Heart right ventricle (tissue), 16 donors: ENCODE results near the gene EXOC3L4. TPM values are rescaled to one million over a fixed set of nuclear protein-coding genes. Genes with fewer than 3 reads are reported as not detected.

Experiments used
- ATAC-seq, 8 donors: fragments of 200-7000 bp; cut with Tn5 transposase; one replicate each; pipeline ENCODE4 v1.9.1; 2020; ENCODE audit warnings: mild to moderate bottlenecking in 8 of 8, moderate library complexity in 8 of 8, moderate number of reproducible peaks in 1 of 8
- DNase-seq, 2 donors: peaks; one replicate each; pipeline ENCODE4 v3.0.0-alpha.2; 2020
- H3K27ac ChIP-seq, 10 donors: fragments of 200-600 bp; sonication (generic) in 2 of 10; one replicate each; pipeline versions ENCODE4 v1.5.0 to v1.8.0; 2020 to 2022; ENCODE audit warnings: mild to moderate bottlenecking in 3 of 10
- H3K27me3 ChIP-seq, 7 donors: fragments of 200-600 bp; one replicate each; pipeline ENCODE4 v1.8.0; 2021 to 2022; ENCODE audit warnings: mild to moderate bottlenecking in 2 of 7
- H3K36me3 ChIP-seq, 9 donors: fragments of 200-600 bp; sonication (generic) in 1 of 9; one replicate each; pipeline versions ENCODE4 v1.5.0 to v1.8.0; 2020 to 2022; ENCODE audit warnings: mild to moderate bottlenecking in 2 of 9
- H3K4me1 ChIP-seq, 9 donors: fragments of 200-600 bp; sonication (generic) in 1 of 9; one replicate each; pipeline versions ENCODE4 v1.5.0 to v1.8.0; 2020 to 2022; ENCODE audit warnings: mild to moderate bottlenecking in 4 of 9
- H3K4me3 ChIP-seq, 10 donors: fragments of 200-600 bp; sonication (generic) in 2 of 10; one replicate each; pipeline versions ENCODE4 v1.5.0 to v1.8.0; 2020 to 2022; ENCODE audit warnings: mild to moderate bottlenecking in 7 of 10, moderate library complexity in 2 of 10
- H3K9me3 ChIP-seq, 11 donors: fragments of 200-600 bp in 10 of 11; sonication (generic) in 2 of 11; one replicate each; pipeline versions ENCODE4 v1.5.0 to v1.8.0; 2013 to 2022; ENCODE audit warnings: mild to moderate bottlenecking in 2 of 11, control low read depth in 1 of 11, moderate library complexity in 1 of 11
- CTCF ChIP-seq, 9 donors: fragments of 200-600 bp; sonication (generic) in 2 of 9; IDR thresholded peaks; one replicate each; pipeline versions ENCODE4 v1.5.0 to v1.8.0; 2021 to 2022; ENCODE audit warnings: antibody characterized with exemption in 9 of 9, mild to moderate bottlenecking in 5 of 9, moderate library complexity in 1 of 9
- WGBS, 2 donors: extraction: QIAGEN DNeasy Blood & Tissue Kit; methylation state at CpG; one replicate each; pipeline ENCODE4 v1.1.7; 2013; ENCODE audit warnings: inconsistent platforms in 1 of 2; 5-methylcytosine and 5-hydroxymethylcytosine counted together
- intact Hi-C, 10 donors: fragments of 100-400 bp; cut with DNase I; formaldehyde crosslinking; loops; one replicate each; pipeline versions ENCODE4 v1.11.1 to v1.14.2; 2022
- polyA plus RNA-seq, 2 donors: library from polyadenylated mRNA; stranded (reverse); fragments of 200-250 nt; gene quantifications; one replicate each; pipeline ENCODE4 v1.2.3, GENCODE V29; 2013
- total RNA-seq, 10 donors: library from RNA; stranded (reverse); fragmentation: NEBNext Ultra II Directional in 3 of 10; extraction: Animal tissue kit (Norgen Biotek cat#: 25700) in 3 of 10; gene quantifications; one replicate each; pipeline versions ENCODE4 v1.2.1 to v1.2.4, GENCODE V29; 2021 to 2023
- donor health status: Arrhythmogenic right ventricular cardiomyopathy.
- donor health status: ischemic (EF 13 %, LVEDD 7.1; RV severe dilation, severe dysfunction).
- donor health status: healthy with polysubstance abuse.
- donor health status: DM: no; HTN: yes; CAD: no.
- donor health status: DM: no; HTN: no; CAD: no.
- donor health status: ischemic (EF 25% LVEDD 6.9; RV normal size, moderate dysfunction).
- donor health status: ischemic (EF 25% LVEDD 5.7; RV mildly dilated, moderate dysfunction).
- donor health status: healthy.
- donor health status: DM: yes; HTN: yes; CAD: no.
- donor health status: Ischemic cardiomyopathy.
- donor health status: ischemic (EF 35%, LVEDD 5.7; RV mildly dilated, moderate dysfunction).
- donor health status: nonischemic (EF 11% LVEDD 7.7; RV severe dilation, severe dysfunction).
- donor health status: DM: yes; HTN: yes; CAD: no.
- donor health status: PGD.
- donor health status: ischemic (EF 29% LVEDD 5.4; RV normal size, mild dysfunction).
- donor health status: nonischemic (EF 23%, LVEDD 6.1; RV moderate dilation, normal function).

Gene EXOC3L4
- total and polyA plus RNA-seq, 12 donors: 0.16 to 2.0 (median 0.50) TPM; not detected in 4

GRCh38 chr14:103126873-103127304 lies 32.4 kb downstream of the EXOC3L4 start:
- Histone ChIP-seq H3K4me1 (peaks cover 40 to 90% (median 65%) of the 10 kb centered on the region in 9 donors), H3K4me3 (peak overlapping the region in 9 of 10 donors; percentile 10 to 95 (median 26)), H3K36me3 (peaks cover 0 to 58% (median 7%) of the 10 kb centered on the region in 9 donors), H3K27ac (peak overlapping the region in 3 of 10 donors; percentile 17 to 63 (median 28)), H3K27me3 (peaks cover 0 to 6% (median 0%) of the 10 kb centered on the region in 7 donors), H3K9me3 (no peaks in the 10 kb centered on the region)
- intact Hi-C loops: no loop called here
- DNase-seq: peak in 1 of 2 donors; percentile 62
- ATAC-seq: peak in 2 of 8 donors; percentile 3 to 4
- 13 to 42% methylated on average over 52 to 62 of the region's 62 CpGs for WGBS, 2 donors
- TF ChIP-seq CTCF (IDR thresholded peaks at IDR 0.05): peak in 4 of 9 donors; percentile 8 to 51 (median 25)

- intact Hi-C loops: no loop called here
- TF ChIP-seq CTCF (IDR thresholded peaks at IDR 0.05): no peak
- Histone ChIP-seq H3K36me3 (peaks cover 0 to 63% (median 8%) of the 10 kb centered on the region in 9 donors), H3K4me3 (peak overlapping the region in 1 of 10 donors; percentile 27), H3K9me3 (no peaks in the 10 kb centered on the region), H3K27ac (peak overlapping the region in 1 of 10 donors; percentile 63), H3K4me1 (peaks cover 35 to 85% (median 65%) of the 10 kb centered on the region in 9 donors), H3K27me3 (peaks cover 0 to 6% (median 0%) of the 10 kb centered on the region in 7 donors)
- DNase-seq (no peak), ATAC-seq (no peak)
- WGBS, 2 donors: 51 to 66% methylated on average over 39 of the region's 39 CpGs
These were observed 32.8 kb downstream of the EXOC3L4 start for GRCh38 chr14:103127356-103127755.

DNA sequence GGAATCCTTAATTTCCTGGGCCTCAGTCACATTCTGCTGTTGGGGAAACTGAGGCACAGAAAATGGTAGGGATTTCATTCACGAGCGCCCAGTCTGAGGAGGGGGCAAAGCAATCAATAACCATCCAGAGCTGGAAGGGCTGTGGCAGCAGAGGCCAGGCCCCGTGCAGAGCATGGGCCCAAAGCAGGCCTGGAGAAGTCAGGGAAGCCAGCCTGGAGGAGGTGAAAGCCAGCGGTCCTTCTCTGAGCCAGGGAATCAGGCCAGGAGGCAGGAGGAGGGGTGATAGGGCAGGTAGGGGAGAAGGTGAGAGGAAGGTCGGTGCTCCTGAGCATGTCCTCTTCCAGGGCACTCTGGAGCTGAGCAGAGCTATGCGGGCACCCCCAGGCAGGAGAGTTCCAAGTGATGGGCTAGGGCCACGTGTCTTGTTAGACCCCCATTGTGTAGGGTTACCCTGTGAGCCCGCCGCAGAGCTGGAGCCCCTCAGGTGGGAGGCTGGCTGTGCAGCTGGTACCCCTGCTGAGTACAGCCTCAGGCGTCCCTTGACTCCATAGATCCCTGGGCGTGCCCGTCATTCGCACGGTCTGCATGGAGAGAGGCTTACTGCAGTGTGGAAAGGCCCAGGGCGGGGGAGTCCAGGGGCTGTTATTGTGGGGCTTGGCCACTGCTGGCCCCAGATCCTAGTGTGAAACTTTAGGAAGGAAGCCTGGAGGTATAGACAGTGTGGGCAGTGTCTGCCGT lies 33.5 kb downstream of the EXOC3L4 start:
- intact Hi-C loops: no loop called here
- Histone ChIP-seq H3K4me1 (peaks cover 30 to 78% (median 60%) of the 10 kb centered on the region in 9 donors), H3K9me3 (no peaks in the 10 kb centered on the region), H3K4me3 (no peak overlapping the region), H3K36me3 (peaks cover 0 to 69% (median 10%) of the 10 kb centered on the region in 9 donors), H3K27ac (peak overlapping the region in 2 of 10 donors; percentile 58 to 68), H3K27me3 (peaks cover 0 to 6% (median 0%) of the 10 kb centered on the region in 7 donors)
- 94 to 97% methylated on average over 16 of the region's 16 CpGs for WGBS, 2 donors
- ATAC-seq (no peak), DNase-seq (no peak)
- TF ChIP-seq CTCF (IDR thresholded peaks at IDR 0.05): no peak

DNA sequence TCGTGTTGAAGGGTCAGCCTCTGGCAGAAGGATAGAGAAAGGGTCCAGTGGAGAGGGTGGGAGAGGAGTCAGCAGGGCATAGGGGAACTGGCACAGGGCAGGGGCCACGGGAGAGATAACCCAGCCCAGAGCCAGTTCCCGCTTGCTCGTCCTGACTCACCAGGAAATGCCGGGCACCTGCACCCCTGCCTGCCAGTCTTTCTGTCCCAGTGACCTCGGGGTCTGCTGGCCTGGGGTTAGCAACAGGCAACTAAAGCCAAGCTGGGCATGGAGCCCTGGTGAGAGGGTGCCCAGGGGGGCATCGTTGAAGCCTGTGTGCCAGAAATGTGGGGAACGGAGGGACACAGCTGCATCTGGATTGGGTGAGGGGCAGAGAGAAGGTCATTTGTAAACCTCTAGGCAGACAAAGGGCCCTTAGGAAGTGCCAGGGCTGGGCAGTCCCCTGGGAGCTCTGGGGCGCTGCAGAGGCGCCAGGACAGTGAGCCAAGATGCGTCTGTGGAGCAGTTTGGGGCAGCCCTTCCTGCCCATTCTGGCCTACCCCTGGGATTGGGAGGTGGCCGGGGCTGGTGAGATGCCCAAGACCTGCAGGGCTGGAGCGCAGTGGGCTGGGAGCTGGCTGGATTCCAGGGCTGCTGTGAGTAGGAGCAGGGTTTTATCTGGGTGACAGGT lies 34.2 kb downstream of the EXOC3L4 start:
- DNase-seq (no peak), ATAC-seq (peak in 1 of 8 donors; percentile 50)
- H3K4me1 ChIP-seq: peaks cover 30 to 72% (median 56%) of the 10 kb centered on the region in 9 donors
- peak overlapping the region in 3 of 10 donors; percentile 3 to 68 (median 58) for H3K27ac ChIP-seq
- TF ChIP-seq CTCF (IDR thresholded peaks at IDR 0.05): no peak
- peaks cover 0 to 77% (median 10%) of the 10 kb centered on the region in 9 donors for H3K36me3 ChIP-seq
- H3K27me3 ChIP-seq: peaks cover 0 to under 1% (median 0%) of the 10 kb centered on the region in 7 donors
- WGBS, 2 donors: 69 to 70% methylated on average over 13 of the region's 13 CpGs
- no peaks in the 10 kb centered on the region for H3K9me3 ChIP-seq
- H3K4me3 ChIP-seq: no peak overlapping the region
- intact Hi-C loops: no loop called here
